ENCODE results near the gene APOBEC3B.
"Not testable (repeated sequence)": the region's sequence is repeated elsewhere in the genome, so short reads cannot be mapped to it uniquely, and the experiment has no call there.

DNA sequence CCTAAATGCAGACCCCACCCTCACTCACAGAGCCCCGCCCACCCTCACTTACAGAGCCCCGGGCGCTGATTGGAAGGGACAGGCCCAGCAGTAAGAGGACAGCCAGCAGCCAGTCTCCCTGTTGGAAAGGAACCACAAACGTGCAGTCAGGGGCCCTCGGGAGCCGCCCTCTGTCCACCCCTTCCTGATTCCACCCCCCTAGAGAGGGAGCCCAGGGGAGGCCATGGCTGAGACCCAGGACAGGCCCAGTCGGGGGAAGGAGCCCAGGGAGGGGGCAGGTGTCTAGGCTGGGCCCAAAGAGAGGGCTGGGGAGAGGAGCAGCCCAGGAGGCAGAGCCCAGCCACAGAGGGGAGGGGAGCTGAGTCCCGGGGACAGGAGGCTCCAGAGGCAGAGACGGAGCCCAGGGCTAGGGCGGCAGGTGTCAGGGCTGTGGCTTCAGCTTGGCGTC is 18.8 kb upstream of the APOBEC3B start:
- TF ChIP-seq CTCF, POLR2A (IDR thresholded peaks at IDR 0.05): not testable (repeated sequence)

All from esophagus squamous epithelium (tissue), 4 donors.